Cardiac fibroblast (primary cell): ENCODE measurements around the gene ARHGAP6.
"Not testable (repeated sequence)": the region's sequence is repeated elsewhere in the genome, so short reads cannot be mapped to it uniquely, and the experiment has no call there.

Experiments used
- DNase-seq, 2 donors: peaks; one replicate each; pipeline versions ENCODE4 v3.0.0 to v3.0.0-alpha.2; 2010; ENCODE audit warnings: low read depth in 2 of 2
- H3K4me3 ChIP-seq, 2 donors: replicated peaks in 1 of 2; 1 replicate in 1 of 2; 2 replicates in 1 of 2; pipeline ENCODE4 v1.5.1; 2011; ENCODE audit warnings: low read depth in 2 of 2, low read length in 2 of 2, mild to moderate bottlenecking in 2 of 2, moderate library complexity in 1 of 2
- TF ChIP-seq, protein P1 (sequence below): IDR thresholded peaks from one replicate; pipeline ENCODE4 v1.5.1; 2011; ENCODE audit warnings: low read depth, mild to moderate bottlenecking, low read length, inconsistent platforms

Gene ARHGAP6

DNA sequence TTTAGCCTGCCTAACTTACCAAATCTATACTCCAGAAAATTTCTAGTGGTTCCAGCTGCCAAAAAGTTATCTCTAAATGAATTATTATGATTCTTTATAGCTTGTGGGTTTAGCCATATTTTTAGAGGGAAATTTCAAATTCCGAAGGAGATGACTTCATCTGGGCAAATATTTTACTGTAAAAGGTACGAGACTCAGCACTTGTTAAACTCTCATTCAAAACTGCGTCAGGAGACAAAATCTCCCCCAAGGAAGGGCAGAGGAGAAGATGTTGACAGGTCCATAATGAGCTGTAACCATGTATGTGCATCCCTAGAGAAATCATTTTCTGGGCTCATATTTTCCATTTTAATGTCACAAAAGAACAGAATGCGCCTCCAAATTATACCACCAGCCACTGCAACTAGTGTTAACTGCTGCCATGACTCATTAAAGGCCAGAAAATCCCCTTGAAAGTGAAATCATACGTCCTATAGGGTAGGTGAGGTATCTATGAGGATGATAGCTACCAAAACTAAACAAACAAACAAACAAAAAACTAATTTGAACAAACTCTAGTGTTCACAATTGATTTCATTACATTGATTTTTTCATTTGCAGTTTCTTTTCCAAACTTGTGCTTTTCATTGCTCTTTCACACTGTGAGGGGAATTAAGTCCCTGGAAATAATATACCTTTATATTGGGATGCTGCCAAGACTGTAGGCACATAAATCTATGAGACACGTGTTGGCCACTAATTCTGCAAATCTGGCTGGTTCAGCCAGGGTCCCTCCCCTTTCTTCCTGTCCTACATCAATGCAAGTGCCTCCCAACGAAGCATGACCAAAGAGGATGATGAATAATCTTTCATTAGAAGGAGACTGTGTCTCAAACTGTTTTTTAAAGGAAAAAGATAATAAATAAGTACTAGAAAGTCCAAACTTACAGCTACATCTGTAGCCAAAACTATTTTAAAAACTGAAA, 85.8 kb downstream of the ARHGAP6 start:
- no peak for DNase-seq
- H3K4me3 ChIP-seq: no peak overlapping the region
- TF ChIP-seq, protein P1, sequence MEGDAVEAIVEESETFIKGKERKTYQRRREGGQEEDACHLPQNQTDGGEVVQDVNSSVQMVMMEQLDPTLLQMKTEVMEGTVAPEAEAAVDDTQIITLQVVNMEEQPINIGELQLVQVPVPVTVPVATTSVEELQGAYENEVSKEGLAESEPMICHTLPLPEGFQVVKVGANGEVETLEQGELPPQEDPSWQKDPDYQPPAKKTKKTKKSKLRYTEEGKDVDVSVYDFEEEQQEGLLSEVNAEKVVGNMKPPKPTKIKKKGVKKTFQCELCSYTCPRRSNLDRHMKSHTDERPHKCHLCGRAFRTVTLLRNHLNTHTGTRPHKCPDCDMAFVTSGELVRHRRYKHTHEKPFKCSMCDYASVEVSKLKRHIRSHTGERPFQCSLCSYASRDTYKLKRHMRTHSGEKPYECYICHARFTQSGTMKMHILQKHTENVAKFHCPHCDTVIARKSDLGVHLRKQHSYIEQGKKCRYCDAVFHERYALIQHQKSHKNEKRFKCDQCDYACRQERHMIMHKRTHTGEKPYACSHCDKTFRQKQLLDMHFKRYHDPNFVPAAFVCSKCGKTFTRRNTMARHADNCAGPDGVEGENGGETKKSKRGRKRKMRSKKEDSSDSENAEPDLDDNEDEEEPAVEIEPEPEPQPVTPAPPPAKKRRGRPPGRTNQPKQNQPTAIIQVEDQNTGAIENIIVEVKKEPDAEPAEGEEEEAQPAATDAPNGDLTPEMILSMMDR: no peak

DNA sequence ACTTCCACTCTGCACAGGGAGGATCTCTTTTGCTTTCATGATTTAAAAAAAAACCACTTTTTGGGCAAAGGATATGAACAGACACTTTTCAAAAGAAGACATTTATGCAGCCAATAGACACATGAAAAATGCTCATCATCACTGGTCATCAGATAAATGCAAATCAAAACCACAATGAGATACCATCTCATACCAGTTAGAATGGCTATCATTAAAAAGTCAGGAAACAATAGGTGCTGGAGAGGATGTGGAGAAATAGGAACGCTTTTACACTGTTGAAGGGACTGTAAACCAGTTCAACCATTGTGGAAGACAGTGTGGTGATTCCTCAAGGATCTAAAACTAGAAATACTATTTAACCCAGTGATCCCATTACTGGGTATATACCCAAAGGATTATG, 87.4 kb downstream of the ARHGAP6 start:
- DNase-seq, H3K4me3 ChIP-seq: not testable (repeated sequence)

DNA sequence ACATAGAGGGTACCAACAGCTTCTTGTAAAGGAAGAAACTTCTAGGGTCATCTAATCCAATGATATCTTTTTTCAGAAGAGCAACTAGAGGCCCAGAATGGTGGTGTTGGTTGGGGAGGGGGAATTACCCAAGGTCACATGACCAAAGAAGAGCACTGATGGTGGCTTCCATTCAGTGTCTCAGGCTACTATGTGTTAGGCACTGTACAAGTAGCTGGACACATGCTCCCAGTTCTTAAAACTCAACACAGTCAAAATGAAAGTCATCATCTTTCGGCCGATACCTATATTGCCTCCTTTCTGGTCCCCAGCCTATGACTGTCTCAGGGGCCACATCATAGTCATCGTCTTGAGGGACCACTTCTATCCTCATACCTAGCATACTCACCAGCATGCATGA, 88.1 kb downstream of the ARHGAP6 start:
- TF ChIP-seq, protein P1: no peak
- DNase-seq: no peak
- H3K4me3 ChIP-seq: no peak overlapping the region

DNA sequence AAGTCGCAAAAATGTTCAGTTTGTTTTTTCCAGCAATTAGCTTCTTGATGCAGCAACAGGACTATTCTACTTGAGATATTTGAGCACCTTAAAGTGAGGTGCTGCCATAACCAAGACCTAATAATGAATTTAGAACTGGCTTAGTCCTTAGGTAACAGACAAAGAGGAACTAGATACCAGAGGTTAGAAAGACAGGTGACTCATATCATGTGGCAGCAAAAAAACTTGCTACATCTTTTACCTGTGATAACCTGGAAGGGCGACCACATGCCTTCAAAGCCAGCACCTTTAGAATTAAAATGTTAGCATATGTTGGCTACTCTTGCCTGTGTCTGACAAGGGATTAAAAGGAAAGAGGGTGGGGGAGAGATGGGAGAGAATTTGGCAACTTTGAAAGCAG, 90.4 kb downstream of the ARHGAP6 start:
- H3K4me3 ChIP-seq: no peak overlapping the region
- no peak for DNase-seq
- TF ChIP-seq, protein P1: no peak

DNA sequence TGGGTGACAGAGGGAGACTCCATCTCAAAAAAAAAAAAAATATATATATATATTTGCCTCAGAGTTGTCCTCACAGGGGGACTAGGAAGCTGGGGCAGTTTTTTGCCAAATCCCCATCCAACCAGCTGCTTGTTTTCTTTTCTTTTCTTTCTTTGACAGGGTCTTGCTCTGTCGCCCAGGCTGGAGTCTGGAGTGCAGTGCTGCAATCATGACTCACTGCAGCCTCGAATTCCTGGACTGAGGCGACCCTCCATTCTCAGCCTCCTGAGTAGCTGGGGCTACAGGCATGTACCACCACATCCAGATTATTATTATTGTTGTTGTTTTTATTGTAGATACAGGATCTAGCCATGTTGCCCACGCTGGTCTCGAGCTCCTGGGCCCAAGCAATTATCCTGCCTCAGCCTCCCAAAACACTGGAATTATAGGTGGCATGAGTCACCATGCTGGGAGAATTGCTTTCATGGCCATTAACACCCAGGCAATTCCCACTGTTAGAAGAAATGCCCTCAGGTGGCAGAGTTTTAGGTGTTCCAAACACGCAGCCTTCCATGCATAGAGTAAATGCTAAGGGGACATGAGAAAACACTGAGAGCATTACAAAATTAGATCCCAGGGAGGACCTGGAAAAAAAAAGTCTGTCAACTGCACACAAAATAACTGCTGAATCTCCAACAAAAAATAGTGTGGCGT, 98.0 kb downstream of the ARHGAP6 start:
- DNase-seq: no peak
- H3K4me3 ChIP-seq: no peak overlapping the region
- TF ChIP-seq, protein P1: no peak

DNA sequence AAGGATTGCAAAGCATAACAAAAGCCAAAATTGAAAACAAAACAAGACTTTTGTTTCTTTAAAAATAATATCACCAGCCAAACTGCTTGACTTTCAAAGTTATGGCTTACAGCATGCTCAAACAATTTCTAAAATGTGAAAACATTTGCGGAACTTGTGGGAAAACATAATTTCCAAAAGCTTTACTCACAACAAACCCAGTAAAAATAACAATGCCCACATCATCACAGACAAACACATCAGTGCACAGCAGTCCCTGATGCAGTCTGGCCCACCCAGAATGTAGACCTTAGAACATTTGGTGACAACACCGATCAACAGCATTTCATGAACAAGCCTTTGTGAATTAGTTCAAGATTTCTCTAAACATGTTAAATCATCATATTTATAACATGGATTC, 98.9 kb downstream of the ARHGAP6 start:
- DNase-seq: peak in 1 of 2 donors; percentile 34
- TF ChIP-seq, protein P1: no peak

DNA sequence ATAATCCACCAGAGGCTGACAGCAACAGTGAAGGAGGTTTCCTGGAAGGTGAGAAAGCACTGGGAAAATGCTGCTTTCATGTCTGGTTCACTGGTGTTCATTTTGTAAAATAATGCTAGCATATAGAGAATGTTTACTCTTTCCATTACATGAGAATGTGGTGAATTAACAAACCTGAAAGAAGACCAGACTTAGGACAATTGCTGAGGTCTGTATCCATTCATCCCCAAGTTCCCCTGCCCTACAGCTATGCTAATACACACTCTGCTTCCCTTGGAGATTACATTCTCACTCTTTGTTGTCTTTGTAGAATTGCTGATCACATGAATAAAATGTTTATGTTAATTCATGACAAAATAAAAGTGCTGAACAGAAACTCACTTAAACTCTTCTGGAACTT, 99.5 kb downstream of the ARHGAP6 start:
- TF ChIP-seq, protein P1: no peak
- no peak overlapping the region for H3K4me3 ChIP-seq
- no peak for DNase-seq

More for the DNA sequence above, 98.9 kb downstream of the ARHGAP6 start:
- H3K4me3 ChIP-seq: no peak overlapping the region
